A673 (cell line): ENCODE results near the gene CGB2. TPM values are rescaled to one million over a fixed set of nuclear protein-coding genes. Genes with fewer than 3 reads are reported as not detected.

ENCODE experiments used
- BruUV-seq: library from RNA; stranded (reverse); fragments of 400-500 nt; replicated peaks from 2 replicates; lab custom pipeline; 2021; lab: Mats Ljungman, UMichigan
- CTCF ChIA-PET: fragments of 300-600 bp; sonication (Branson Sonifier 250); formaldehyde crosslinking; loops from one replicate; lab custom pipeline; 2022; ENCODE audit warnings: antibody characterized with exemption; lab: Charles Lee
- POLR2A ChIA-PET: fragments of 300-600 bp; sonication (Branson Sonifier 250); formaldehyde crosslinking; loops from one replicate; lab custom pipeline; 2022; ENCODE audit warnings: antibody characterized with exemption; ENCODE audit not compliant: low non-redundant PET; lab: Charles Lee
- DNase-seq: peaks from one replicate; pipeline ENCODE4 v3.0.0-alpha.2; 2015; ENCODE audit warnings: low spot score
- H3K27ac ChIP-seq: fragments of 200-600 bp; sonication (generic); 2 replicates; pipeline ENCODE4 v1.5.1; 2016; ENCODE audit warnings: mixed run types, low read depth, mild to moderate bottlenecking, mixed read lengths, antibody characterized with exemption, low read length; ENCODE audit not compliant: poor library complexity, severe bottlenecking
- H3K27me3 ChIP-seq: fragments of 200-600 bp; sonication (generic); replicated peaks from 2 replicates; pipeline ENCODE4 v1.6.1; 2017; ENCODE audit warnings: mixed run types, low read depth, mild to moderate bottlenecking, mixed read lengths, antibody characterized with exemption, low read length; ENCODE audit not compliant: insufficient read depth, poor library complexity
- H3K36me3 ChIP-seq: fragments of 200-600 bp; sonication (generic); 2 replicates; pipeline ENCODE4 v1.6.1; 2016; ENCODE audit warnings: mixed run types, mild to moderate bottlenecking, mixed read lengths, antibody characterized with exemption, low read length; ENCODE audit not compliant: insufficient read depth, poor library complexity, severe bottlenecking
- H3K4me1 ChIP-seq: fragments of 200-600 bp; sonication (generic); 2 replicates; pipeline ENCODE4 v1.6.1; 2017; ENCODE audit warnings: mixed run types, mild to moderate bottlenecking, mixed read lengths, antibody characterized with exemption, low read length; ENCODE audit not compliant: insufficient read depth, poor library complexity, severe bottlenecking
- H3K4me3 ChIP-seq: fragments of 200-600 bp; sonication (generic); 2 replicates; pipeline ENCODE4 v1.5.1; 2016; ENCODE audit warnings: low read depth, mixed run types, mild to moderate bottlenecking, mixed read lengths, low read length; ENCODE audit not compliant: poor library complexity, severe bottlenecking
- H3K9me3 ChIP-seq: fragments of 200-600 bp; sonication (generic); 2 replicates; pipeline ENCODE4 v1.6.1; 2016; ENCODE audit warnings: mixed run types, low read depth, mild to moderate bottlenecking, mixed read lengths, antibody characterized with exemption, low read length; ENCODE audit not compliant: poor library complexity, severe bottlenecking
- CTCF ChIP-seq: fragments of 300-800, 200-600 bp; sonication (generic); conservative IDR thresholded peaks from 2 replicates; pipeline ENCODE4 v1.5.1; 2017; ENCODE audit warnings: low read depth, mild to moderate bottlenecking, antibody characterized with exemption, low read length, moderate library complexity, mixed read lengths
- EZH2 ChIP-seq: fragments of 200-600 bp; sonication (generic); IDR thresholded peaks from 2 replicates; pipeline ENCODE4 v1.6.1; 2017; ENCODE audit warnings: borderline replicate concordance, low read depth, mild to moderate bottlenecking, mixed read lengths, antibody characterized with exemption, low read length; ENCODE audit not compliant: poor library complexity, severe bottlenecking
- intact Hi-C: fragments of 100-400 bp; cut with micrococcal nuclease; formaldehyde crosslinking; loops from one replicate; pipeline ENCODE4 v1.10.0; 2022; ENCODE audit not compliant: unreplicated experiment
- total RNA-seq: library from RNA; stranded (reverse); gene quantifications from 2 replicates; pipeline ENCODE4 v1.2.3, GENCODE V29; 2021

The CGB2 gene
- total RNA-seq, 1 experiment from 2014 or later: not detected

GRCh38 chr19:49011194-49011593 is 20.5 kb upstream of the CGB2 start:
- no peaks in the 10 kb centered on the region for H3K27me3 ChIP-seq
- ChIA-PET CTCF (no interaction called here), POLR2A (no interaction called here)
- H3K27ac ChIP-seq: no peak overlapping the region
- no peak overlapping the region for H3K4me3 ChIP-seq
- H3K36me3 ChIP-seq: peaks cover 45% of the 10 kb centered on the region
- intact Hi-C loops: no loop called here
- no TSS peak for BruUV-seq
- H3K9me3 ChIP-seq: no peaks in the 10 kb centered on the region
- H3K4me1 ChIP-seq: no peaks in the 10 kb centered on the region
- no peak for DNase-seq
- TF ChIP-seq CTCF (no peak), EZH2 (no peak)

- H3K9me3 ChIP-seq: no peaks in the 10 kb centered on the region
- peaks cover 33% of the 10 kb centered on the region for H3K36me3 ChIP-seq
- no peak for DNase-seq
- CTCF ChIA-PET: no interaction called here
- no peaks in the 10 kb centered on the region for H3K27me3 ChIP-seq
- H3K4me3 ChIP-seq: no peak overlapping the region
- intact Hi-C loops: no loop called here
- no TSS peak for BruUV-seq
- H3K27ac ChIP-seq: no peak overlapping the region
- TF ChIP-seq CTCF (no peak), EZH2 (no peak)
- peaks cover 12% of the 10 kb centered on the region for H3K4me1 ChIP-seq
- POLR2A ChIA-PET: interaction anchor here (0.7 kb wide), 1 partner anchor 579 kb away, joined by 3 read pairs; no protein-coding TSS in a partner anchor
Observed at GRCh38 chr19:49014123-49014869, 17.4 kb upstream of the CGB2 start.

GRCh38 chr19:49014870-49015255 is 16.8 kb upstream of the CGB2 start:
- H3K27me3 ChIP-seq: no peaks in the 10 kb centered on the region
- peaks cover 28% of the 10 kb centered on the region for H3K36me3 ChIP-seq
- TF ChIP-seq EZH2: no peak
- TF ChIP-seq CTCF: no peak
- no TSS peak for BruUV-seq
- POLR2A ChIA-PET: interaction anchor here (0.7 kb wide), 1 partner anchor 579 kb away, joined by 3 read pairs; no protein-coding TSS in a partner anchor
- H3K9me3 ChIP-seq: no peaks in the 10 kb centered on the region
- H3K4me1 ChIP-seq: peaks cover 15% of the 10 kb centered on the region
- H3K27ac ChIP-seq: no peak overlapping the region
- intact Hi-C loops: no loop called here
- H3K4me3 ChIP-seq: no peak overlapping the region
- no peak for DNase-seq
- CTCF ChIA-PET: no interaction called here
